ENCODE data around the gene IL1F10. TPM values are rescaled to one million over a fixed set of nuclear protein-coding genes. Genes with fewer than 3 reads are reported as not detected.

The IL1F10 gene
- polyA plus RNA-seq, 1 donor from 2014 or later, result not detected

GRCh38 chr2:113061896-113062770 is 5.6 kb upstream of the IL1F10 start:
- no peaks in the 10 kb centered on the region for H3K27me3 ChIP-seq (ENCODE audit: insufficient read depth, low read depth, low read length)
- H3K9me2 ChIP-seq (ENCODE audit: insufficient read depth, low read length), result no peaks in the 10 kb centered on the region
- no peak overlapping the region for H3K9ac ChIP-seq (ENCODE audit: low read length)
- no peaks in the 10 kb centered on the region for H4K20me1 ChIP-seq (ENCODE audit: insufficient read depth)
- no peak overlapping the region for H3K27ac ChIP-seq (ENCODE audit: low read length)
- H3K79me2 ChIP-seq (replicated peaks; ENCODE audit: insufficient read depth, low read length), result no peaks in the 10 kb centered on the region
- no peak overlapping the region for H3K4me3 ChIP-seq (ENCODE audit: low read length)
- H3K36me3 ChIP-seq (ENCODE audit: insufficient read depth, low read length), result no peaks in the 10 kb centered on the region
- H3K4me2 ChIP-seq (ENCODE audit: low read length), result no peak overlapping the region
- no peaks in the 10 kb centered on the region for H3F3A ChIP-seq (ENCODE audit: insufficient read depth, low read length, poor library complexity, severe bottlenecking)
- TF ChIP-seq RAD21 (conservative IDR thresholded peaks at IDR 0.05), result no peak
- no peak for TF ChIP-seq CTCF (IDR thresholded peaks at IDR 0.05; ENCODE audit: poor library complexity, severe bottlenecking)
- TF ChIP-seq REST (IDR thresholded peaks at IDR 0.05; ENCODE audit: borderline replicate concordance), result no peak
- TF ChIP-seq SMC3 (conservative IDR thresholded peaks at IDR 0.05; ENCODE audit: poor library complexity), result no peak
- no peak for TF ChIP-seq EP300 (conservative IDR thresholded peaks at IDR 0.05; ENCODE audit: poor library complexity, severe bottlenecking)
- TF ChIP-seq EZH2 (IDR thresholded peaks at IDR 0.05; ENCODE audit: borderline replicate concordance, insufficient read depth, low read length, poor library complexity, severe bottlenecking), result no peak
- TF ChIP-seq POLR2AphosphoS5 (IDR thresholded peaks at IDR 0.05), result no peak
- H3K9me3 ChIP-seq (ENCODE audit: low read length), result no peaks in the 10 kb centered on the region
- no peak overlapping the region for H2AFZ ChIP-seq (ENCODE audit: low read depth, low read length)

- Histone ChIP-seq H3K27me3 (ENCODE audit: insufficient read depth, low read depth, low read length) (no peaks in the 10 kb centered on the region), H3K9ac (ENCODE audit: low read length) (no peak overlapping the region), H3F3A (ENCODE audit: insufficient read depth, low read length, poor library complexity, severe bottlenecking) (no peaks in the 10 kb centered on the region), H3K9me2 (ENCODE audit: insufficient read depth, low read length) (no peaks in the 10 kb centered on the region), H3K79me2 (replicated peaks; ENCODE audit: insufficient read depth, low read length) (no peaks in the 10 kb centered on the region), H3K27ac (ENCODE audit: low read length) (no peak overlapping the region), H3K4me3 (ENCODE audit: low read length) (no peak overlapping the region), H3K4me2 (ENCODE audit: low read length) (no peak overlapping the region), H4K20me1 (ENCODE audit: insufficient read depth) (no peaks in the 10 kb centered on the region), H3K9me3 (ENCODE audit: low read length) (no peaks in the 10 kb centered on the region), H2AFZ (ENCODE audit: low read depth, low read length) (no peak overlapping the region), H3K36me3 (ENCODE audit: insufficient read depth, low read length) (no peaks in the 10 kb centered on the region)
- TF ChIP-seq SMC3 (conservative IDR thresholded peaks at IDR 0.05; ENCODE audit: poor library complexity) (no peak), POLR2AphosphoS5 (IDR thresholded peaks at IDR 0.05) (no peak), CTCF (IDR thresholded peaks at IDR 0.05; ENCODE audit: poor library complexity, severe bottlenecking) (no peak), REST (IDR thresholded peaks at IDR 0.05; ENCODE audit: borderline replicate concordance) (no peak), MXI1 (conservative IDR thresholded peaks at IDR 0.05; ENCODE audit: poor library complexity, severe bottlenecking) (no peak), RAD21 (conservative IDR thresholded peaks at IDR 0.05) (no peak), TAF1 (IDR thresholded peaks at IDR 0.05; ENCODE audit: low read depth) (no peak), EZH2 (IDR thresholded peaks at IDR 0.05; ENCODE audit: borderline replicate concordance, insufficient read depth, low read length, poor library complexity, severe bottlenecking) (no peak)
These were observed 3.5 kb upstream of the IL1F10 start for GRCh38 chr2:113064281-113064680.
